Activated CD4-positive, alpha-beta T cell treated with anti-CD3 and anti-CD28 coated beads, Interleukin-2, amount 10 ng/mL, durations not matched to agents 24 days and 14 days (primary cell): Measurements from ENCODE around the gene NEDD4L. TPM values are rescaled to one million over a fixed set of nuclear protein-coding genes. Genes with fewer than 3 reads are reported as not detected.
"Not testable (repeated sequence)": the region's sequence is repeated elsewhere in the genome, so short reads cannot be mapped to it uniquely, and the experiment has no call there.

Experiments
- DNase-seq: peaks from one replicate; pipeline ENCODE4 v3.0.0; 2022
- H3K27ac Mint-ChIP-seq: one replicate; pipeline ENCODE4 v1.8.0; 2022; ENCODE audit warnings: mild to moderate bottlenecking, mixed read lengths
- H3K27me3 Mint-ChIP-seq: one replicate; pipeline ENCODE4 v1.8.0; 2022; ENCODE audit warnings: mixed read lengths
- H3K36me3 Mint-ChIP-seq: one replicate; pipeline ENCODE4 v1.8.0; 2022; ENCODE audit warnings: low read depth, mild to moderate bottlenecking, mixed read lengths
- H3K4me1 Mint-ChIP-seq: one replicate; pipeline ENCODE4 v1.8.0; 2021; ENCODE audit warnings: mixed read lengths
- H3K4me3 Mint-ChIP-seq: one replicate; pipeline ENCODE4 v1.8.0; 2022; ENCODE audit warnings: mild to moderate bottlenecking, moderate library complexity, mixed read lengths
- H3K9me3 Mint-ChIP-seq: one replicate; pipeline ENCODE4 v1.8.0; 2021; ENCODE audit warnings: mixed read lengths
- intact Hi-C: fragments of 100-400 bp; cut with micrococcal nuclease; formaldehyde crosslinking; loops from one replicate; pipeline ENCODE4 v1.15.1; 2023
- total RNA-seq: library from RNA; stranded (reverse); gene quantifications from 2 replicates; pipeline ENCODE4 v1.2.3, GENCODE V29; 2022

The NEDD4L gene
- total RNA-seq, 1 donor from 2014 or later: 4.2 TPM

DNA sequence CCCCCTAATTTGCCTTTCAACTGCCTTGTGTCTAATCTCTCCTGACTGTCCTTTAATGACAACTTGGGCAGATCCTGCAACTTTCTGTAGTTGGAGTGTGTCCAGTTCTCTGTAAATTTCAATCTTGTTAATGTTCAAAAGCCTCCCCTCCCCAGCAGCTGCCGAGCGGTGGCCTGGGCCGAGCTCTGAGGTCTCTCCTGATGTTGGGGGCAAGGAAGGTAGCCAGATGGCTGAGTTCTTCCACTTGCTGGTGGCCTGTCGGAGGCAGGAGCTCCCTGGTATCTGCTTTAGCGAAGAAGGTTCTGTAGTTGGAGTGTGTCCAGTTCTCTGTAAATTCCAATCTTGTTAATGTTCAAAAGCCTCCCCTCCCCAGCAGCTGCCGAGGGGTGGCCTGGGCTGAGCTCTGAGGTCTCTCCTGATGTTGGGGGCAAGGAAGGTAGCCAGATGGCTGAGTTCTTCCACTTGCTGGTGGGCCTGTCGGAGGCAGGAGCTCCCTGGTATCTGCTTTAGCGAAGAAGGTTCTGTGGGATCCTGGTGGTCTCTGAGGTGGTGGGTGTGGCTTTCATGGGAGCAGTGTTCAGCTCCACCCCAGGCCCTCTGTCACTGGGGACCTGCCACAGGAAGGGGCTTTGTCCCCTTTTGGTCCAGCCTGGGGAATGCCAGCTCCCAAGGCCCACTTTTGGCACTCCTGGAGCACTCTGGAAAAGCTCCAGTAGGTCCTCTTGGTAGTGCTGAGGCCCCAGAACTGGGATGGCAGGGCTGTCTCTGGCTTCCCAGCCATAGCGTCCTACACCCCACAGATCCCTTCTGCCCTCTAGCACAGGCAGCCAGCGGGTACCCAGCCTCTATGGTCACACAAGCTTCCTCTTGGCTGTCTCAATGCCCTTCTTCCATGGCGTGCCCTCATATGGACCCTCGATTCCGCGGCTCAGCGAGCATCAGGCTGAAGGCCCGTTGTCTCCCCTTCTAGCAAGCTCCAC, 373.0 kb downstream of the NEDD4L start:
- peaks cover 10% of the 10 kb centered on the region for H3K27me3 Mint-ChIP-seq
- no peaks in the 10 kb centered on the region for H3K36me3 Mint-ChIP-seq
- peaks cover 10% of the 10 kb centered on the region for H3K9me3 Mint-ChIP-seq
- no peak for DNase-seq
- intact Hi-C loops: no loop called here
- no peaks in the 10 kb centered on the region for H3K4me1 Mint-ChIP-seq
- no peak overlapping the region for H3K4me3 Mint-ChIP-seq
- H3K27ac Mint-ChIP-seq: no peak overlapping the region

DNA sequence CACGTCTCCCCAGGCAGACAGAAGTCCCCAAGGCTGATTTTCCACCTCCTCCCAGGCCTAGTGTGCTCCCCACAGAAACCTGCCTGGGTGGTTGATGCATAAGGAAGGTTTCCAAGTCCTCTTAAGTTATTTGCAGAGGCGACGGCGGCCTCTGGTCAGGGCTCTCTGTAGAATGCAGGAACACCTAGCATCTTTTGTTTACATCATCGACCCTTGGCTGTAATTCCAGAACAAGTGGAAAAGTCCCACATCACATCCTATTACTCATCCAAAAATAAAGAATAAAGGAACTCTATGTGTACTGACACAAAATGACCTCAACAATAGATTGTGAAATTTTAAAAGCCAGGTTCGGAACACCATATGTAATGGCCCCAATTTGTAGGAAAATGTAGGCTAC, 373.7 kb downstream of the NEDD4L start:
- Mint-ChIP-seq H3K36me3 (no peaks in the 10 kb centered on the region), H3K27me3 (peaks cover 10% of the 10 kb centered on the region), H3K4me1 (no peaks in the 10 kb centered on the region), H3K4me3 (no peak overlapping the region), H3K9me3 (peaks cover 10% of the 10 kb centered on the region), H3K27ac (no peak overlapping the region)
- intact Hi-C loops: no loop called here
- DNase-seq: no peak

DNA sequence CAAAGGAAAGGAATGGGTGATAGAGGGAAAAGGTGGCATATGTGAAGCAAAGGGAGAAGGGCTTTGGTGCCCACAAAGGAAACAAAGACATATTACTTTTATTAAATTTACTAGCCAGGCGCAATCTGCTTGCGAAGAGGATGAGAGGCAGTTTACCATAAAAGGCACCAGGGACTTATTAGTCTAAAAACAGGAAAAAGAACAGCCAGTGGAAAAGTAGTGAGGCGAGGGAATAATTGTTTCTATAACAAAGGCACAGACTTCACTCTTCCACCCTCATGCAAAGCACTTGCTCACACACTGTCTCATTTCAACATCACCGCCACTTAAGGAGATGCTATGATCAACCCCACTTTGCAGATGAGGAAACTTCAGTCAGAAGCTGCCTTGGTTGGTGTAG, 374.3 kb downstream of the NEDD4L start:
- Mint-ChIP-seq H3K27ac (no peak overlapping the region), H3K4me3 (no peak overlapping the region), H3K9me3 (peaks cover 10% of the 10 kb centered on the region), H3K36me3 (no peaks in the 10 kb centered on the region), H3K27me3 (peaks cover 11% of the 10 kb centered on the region), H3K4me1 (no peaks in the 10 kb centered on the region)
- intact Hi-C loops: no loop called here
- DNase-seq: no peak

DNA sequence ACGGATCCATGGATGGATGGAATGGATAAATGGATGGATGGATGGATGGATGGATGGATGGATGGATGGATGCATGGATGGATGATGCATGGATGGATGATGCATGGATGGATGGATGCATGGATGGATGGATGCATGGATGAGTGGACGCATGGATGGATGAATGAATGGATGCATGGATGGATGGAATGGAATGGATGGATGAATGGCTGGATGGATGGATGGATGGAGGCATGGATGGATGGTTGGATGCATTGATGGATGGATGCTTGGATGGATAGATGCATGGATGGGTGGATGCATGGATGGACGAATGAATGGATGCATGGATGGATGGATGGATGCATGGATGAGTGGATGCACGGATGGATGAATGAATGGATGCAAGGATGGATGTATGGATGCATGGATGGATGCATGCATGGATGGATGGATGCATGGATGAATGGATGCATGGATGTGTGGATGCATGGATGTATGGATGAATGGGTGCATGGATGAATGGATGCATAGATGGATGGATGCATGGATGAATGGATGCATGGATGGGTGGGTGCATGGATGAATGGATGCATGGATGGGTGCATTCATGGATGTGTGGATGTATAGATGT, 375.7 kb downstream of the NEDD4L start:
- Mint-ChIP-seq H3K4me3 (no peak overlapping the region), H3K9me3 (peaks cover 10% of the 10 kb centered on the region), H3K27me3 (peaks cover 11% of the 10 kb centered on the region), H3K36me3 (no peaks in the 10 kb centered on the region), H3K4me1 (no peaks in the 10 kb centered on the region), H3K27ac (no peak overlapping the region)
- no peak for DNase-seq
- intact Hi-C loops: no loop called here

DNA sequence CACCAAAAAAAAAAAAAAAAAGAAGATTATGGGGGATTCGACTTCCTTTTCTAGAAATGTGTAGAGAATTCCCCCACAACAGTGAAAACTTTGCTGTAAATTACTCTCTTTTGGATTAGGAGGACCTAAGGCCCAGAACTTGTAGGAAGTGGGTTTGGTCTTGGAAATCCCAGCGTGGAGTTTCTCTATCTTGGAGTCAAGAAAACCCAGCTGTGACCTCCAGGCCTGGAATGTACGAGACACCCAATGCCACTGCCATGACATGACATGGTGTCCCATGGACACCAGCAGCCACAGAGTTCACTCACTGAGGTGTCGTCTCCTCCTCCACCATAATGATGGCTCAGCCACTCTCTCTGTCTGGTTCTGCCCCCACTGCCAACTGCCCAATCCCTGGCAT, 382.6 kb downstream of the NEDD4L start:
- intact Hi-C loops: no loop called here
- Mint-ChIP-seq H3K9me3 (no peaks in the 10 kb centered on the region), H3K27me3 (peaks cover 5% of the 10 kb centered on the region), H3K4me3 (no peak overlapping the region), H3K27ac (no peak overlapping the region), H3K4me1 (no peaks in the 10 kb centered on the region), H3K36me3 (no peaks in the 10 kb centered on the region)
- DNase-seq: no peak

DNA sequence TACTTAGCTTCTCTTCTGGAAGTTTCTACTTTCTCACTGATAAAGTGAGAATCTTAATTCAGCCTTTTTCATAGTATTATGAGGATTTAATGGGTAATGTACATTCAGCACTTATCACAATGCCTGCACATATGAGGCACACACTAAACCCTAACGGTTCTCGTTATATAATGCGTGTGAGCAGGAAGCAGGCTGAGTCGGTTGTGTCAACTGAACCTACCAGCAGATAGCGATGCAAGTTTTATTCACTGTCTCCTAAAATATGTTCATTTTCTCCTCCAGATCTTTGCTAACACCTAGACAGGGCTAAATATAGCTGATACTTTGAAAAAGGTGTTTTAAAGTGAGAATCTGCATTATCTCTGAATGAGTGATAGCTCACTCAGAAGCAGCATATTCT, 383.3 kb downstream of the NEDD4L start:
- Mint-ChIP-seq H3K36me3 (no peaks in the 10 kb centered on the region), H3K27me3 (peaks cover 5% of the 10 kb centered on the region), H3K4me1 (no peaks in the 10 kb centered on the region), H3K27ac (no peak overlapping the region), H3K9me3 (no peaks in the 10 kb centered on the region), H3K4me3 (no peak overlapping the region)
- no peak for DNase-seq
- intact Hi-C loops: no loop called here

DNA sequence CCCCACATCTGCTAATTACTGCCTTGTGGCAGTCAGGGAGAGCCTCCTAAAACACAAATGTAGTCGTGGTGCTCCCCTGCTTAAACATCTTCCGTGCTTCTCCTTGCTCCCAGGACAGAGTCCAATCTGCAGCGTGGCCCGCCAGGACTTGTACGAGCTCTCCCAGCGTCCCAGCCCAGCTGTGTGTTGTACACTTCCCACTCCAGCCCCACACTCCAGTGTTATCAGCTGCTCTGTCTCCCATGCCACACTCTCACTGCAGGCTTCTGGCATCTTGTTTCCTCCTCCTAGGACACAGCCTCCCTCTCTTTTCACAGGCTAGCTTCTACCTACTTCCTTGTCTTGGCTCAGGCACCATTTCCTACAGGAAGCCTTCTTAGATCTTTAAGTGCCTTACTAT, 385.4 kb downstream of the NEDD4L start:
- Mint-ChIP-seq H3K9me3 (no peaks in the 10 kb centered on the region), H3K4me1 (no peaks in the 10 kb centered on the region)
- intact Hi-C loops: no loop called here

DNA sequence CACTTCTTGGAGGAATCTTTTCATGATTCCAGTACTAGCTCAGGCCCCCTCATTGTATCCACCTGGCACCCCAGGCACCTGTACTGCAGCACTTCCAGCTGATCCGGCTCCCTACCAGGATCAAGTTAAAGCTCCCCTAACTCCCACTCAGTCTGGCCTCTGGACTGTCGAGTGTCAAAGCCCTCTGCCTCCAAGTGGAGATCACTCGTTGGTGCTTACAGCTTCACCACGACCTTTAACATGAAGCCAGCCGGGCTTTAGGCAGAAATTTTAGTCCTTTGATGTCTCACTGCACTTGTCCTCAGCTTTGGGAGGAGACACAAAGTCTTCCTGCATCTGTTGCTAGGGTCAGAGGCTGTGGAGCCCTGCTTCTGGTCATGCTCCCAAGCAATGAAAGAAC, 387.2 kb downstream of the NEDD4L start:
- no peaks in the 10 kb centered on the region for H3K9me3 Mint-ChIP-seq
- no peaks in the 10 kb centered on the region for H3K4me1 Mint-ChIP-seq
- H3K4me3 Mint-ChIP-seq: no peak overlapping the region
- H3K36me3 Mint-ChIP-seq: no peaks in the 10 kb centered on the region
- intact Hi-C loops: no loop called here
- no peak overlapping the region for H3K27ac Mint-ChIP-seq
- H3K27me3 Mint-ChIP-seq: peaks cover 2% of the 10 kb centered on the region
- DNase-seq: no peak

More for the DNA sequence above, 385.4 kb downstream of the NEDD4L start:
- no peaks in the 10 kb centered on the region for H3K36me3 Mint-ChIP-seq
- no peak overlapping the region for H3K27ac Mint-ChIP-seq
- no peaks in the 10 kb centered on the region for H3K27me3 Mint-ChIP-seq
- DNase-seq: no peak
- H3K4me3 Mint-ChIP-seq: no peak overlapping the region

DNA sequence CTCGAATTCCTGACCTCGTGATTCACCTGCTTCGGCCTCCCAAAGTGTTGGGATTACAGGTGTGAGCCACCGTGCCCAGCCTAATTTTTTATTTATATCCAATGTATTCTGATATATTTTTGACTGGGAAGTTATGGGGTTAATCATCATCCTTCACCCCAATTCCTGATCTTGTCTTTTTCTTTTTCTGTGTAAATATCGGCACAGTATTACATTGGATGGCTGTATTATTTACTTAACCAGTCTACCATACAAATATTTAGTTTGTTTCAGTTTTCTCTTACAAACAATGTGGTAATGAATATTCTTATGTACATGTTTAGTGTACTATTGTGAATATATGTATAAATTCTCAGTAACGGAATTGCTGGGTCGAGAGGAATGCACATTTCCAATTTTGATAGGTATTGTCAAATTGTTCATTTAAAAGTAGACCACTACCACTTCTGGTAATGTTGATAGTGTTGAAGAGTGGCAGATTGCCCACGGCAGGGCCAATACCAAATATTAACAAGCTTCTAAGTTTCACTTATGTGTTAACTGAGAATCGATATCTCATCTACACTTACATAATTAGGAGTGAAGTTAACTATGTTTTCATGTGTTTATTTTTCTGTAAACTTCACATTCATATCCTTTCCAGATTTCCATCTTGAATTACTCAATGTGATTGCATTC, 388.2 kb downstream of the NEDD4L start:
- Mint-ChIP-seq H3K36me3 (no peaks in the 10 kb centered on the region), H3K27ac (no peak overlapping the region), H3K9me3 (no peaks in the 10 kb centered on the region), H3K4me1 (no peaks in the 10 kb centered on the region), H3K27me3 (peaks cover 2% of the 10 kb centered on the region), H3K4me3 (no peak overlapping the region)
- intact Hi-C loops: no loop called here
- no peak for DNase-seq

DNA sequence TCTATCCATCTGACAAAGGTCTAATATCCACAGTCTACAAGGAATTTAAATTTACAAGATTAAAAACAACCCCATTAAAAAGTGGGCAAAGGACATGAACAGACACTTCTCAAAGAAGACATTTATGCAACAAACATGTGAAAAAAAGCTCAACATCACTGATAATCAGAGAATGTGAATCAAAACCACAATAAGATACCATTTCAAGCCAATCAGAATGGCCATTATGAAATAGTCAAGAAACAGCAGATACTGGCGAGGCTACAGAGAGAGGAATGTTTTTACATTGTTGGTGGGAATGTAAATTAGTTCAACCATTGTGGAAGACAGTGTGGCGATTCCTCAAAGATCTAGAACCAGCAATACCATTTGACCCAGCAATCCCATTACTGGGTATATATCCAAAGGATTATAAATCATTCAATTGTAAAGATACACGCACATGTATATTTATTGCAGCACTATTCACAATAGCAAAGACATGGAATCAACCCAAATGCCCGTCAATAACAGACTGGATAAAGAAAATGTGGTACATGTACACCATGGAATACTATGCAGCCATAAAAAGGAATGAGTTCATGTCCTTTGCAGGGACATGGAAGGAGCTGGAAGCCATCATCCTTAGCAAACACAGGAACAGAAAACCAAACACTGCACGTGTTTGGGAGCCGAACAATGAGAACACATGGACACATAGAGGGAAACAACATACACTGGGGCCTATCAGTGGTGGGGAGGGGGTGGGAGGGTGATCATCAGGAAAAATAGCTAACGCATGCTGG, 391.4 kb downstream of the NEDD4L start:
- H3K27me3 Mint-ChIP-seq, intact Hi-C loops, H3K36me3 Mint-ChIP-seq, H3K4me3 Mint-ChIP-seq, H3K9me3 Mint-ChIP-seq, H3K27ac Mint-ChIP-seq, DNase-seq: not testable (repeated sequence)
- H3K4me1 Mint-ChIP-seq: peaks cover 15% of the 10 kb centered on the region

DNA sequence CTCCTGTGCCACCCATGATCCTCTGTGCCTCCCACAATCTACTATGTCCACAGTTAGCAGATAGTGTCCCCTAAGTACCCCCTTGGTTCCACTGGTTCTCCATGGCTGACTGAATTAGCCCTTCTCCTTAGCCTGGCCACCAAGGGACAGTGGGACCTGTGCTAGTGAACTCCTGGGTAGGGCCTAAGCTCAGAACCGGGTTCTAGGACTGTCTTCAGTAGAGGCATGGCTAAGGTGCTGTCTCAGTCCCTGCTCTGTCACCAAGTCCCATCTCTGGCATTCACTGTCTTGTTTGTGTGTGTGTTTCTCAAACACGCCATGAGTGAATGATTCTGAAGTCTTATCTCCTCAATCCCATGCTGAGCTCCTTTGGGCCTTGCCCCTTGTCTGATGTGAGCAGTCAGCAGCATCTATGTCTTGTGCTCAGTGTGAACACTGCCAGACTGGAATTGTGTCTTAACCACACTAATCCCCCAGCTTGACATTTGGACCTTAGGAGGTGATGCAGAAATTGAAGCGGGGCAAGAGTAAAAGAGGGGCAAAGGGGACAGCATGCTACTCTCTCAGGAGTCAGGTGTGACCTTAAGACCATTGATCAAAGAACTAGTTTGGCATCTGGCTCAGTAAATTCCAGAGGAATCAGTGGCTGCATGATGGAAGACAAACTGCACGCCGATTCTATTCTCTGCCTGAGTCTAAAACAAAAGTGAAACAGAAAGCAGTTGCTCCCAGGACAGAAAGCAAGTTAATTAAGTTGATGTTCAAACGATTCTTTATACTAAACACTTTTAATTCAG, 394.3 kb downstream of the NEDD4L start:
- intact Hi-C loops: no loop called here

DNA sequence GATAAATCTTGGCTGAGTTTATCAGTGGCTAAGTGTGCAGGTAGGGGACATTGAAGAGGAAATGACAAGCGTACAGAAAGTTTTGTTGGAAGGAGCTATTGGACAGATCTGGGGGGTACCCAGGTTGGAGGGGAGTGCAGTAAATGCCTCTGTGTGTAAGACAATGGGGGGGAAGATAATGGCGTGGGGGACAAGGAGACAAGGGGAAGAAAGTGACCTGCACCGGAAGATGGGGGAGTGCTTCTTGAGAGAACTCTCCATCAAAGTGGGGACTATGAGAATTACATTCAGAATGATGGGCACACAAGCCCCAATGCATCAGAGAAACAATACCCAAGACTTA, 394.9 kb downstream of the NEDD4L start:
- H3K27me3 Mint-ChIP-seq: peaks cover 2% of the 10 kb centered on the region

More for the DNA sequence above, 394.3 kb downstream of the NEDD4L start:
- Mint-ChIP-seq H3K4me3 (peak overlapping the region; percentile 85), H3K4me1 (peaks cover 15% of the 10 kb centered on the region), H3K9me3 (no peaks in the 10 kb centered on the region), H3K27me3 (peaks cover 2% of the 10 kb centered on the region), H3K27ac (peak overlapping the region; percentile 86), H3K36me3 (no peaks in the 10 kb centered on the region)
- peak; percentile 75 for DNase-seq

DNA sequence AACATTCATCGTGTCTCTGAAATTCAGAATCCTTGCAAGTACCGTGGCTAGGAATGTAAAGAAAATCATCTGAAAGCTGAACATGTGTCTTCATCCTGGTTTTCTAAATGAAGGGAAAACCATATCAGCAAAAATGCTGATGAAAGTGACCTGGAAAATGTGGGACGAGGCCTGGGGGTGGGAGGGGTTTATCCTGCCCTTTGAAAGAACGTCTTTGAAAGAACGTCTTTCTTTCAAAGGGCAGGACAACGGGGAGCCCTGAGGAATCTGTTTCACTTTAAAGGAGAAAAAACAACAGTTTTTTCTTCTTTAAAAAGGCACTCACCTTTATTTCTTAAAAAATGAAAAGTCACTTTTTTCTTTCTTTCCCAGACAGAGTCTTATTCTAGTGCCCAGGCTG, 399.6 kb downstream of the NEDD4L start:
- Mint-ChIP-seq H3K27me3 (peaks cover 6% of the 10 kb centered on the region), H3K4me3 (no peak overlapping the region), H3K4me1 (peaks cover 6% of the 10 kb centered on the region), H3K9me3 (no peaks in the 10 kb centered on the region), H3K27ac (no peak overlapping the region), H3K36me3 (no peaks in the 10 kb centered on the region)
- no peak for DNase-seq
- intact Hi-C loops: no loop called here

More for the DNA sequence above, 394.9 kb downstream of the NEDD4L start:
- no peaks in the 10 kb centered on the region for H3K36me3 Mint-ChIP-seq
- H3K4me3 Mint-ChIP-seq: peak overlapping the region; percentile 85
- peaks cover 15% of the 10 kb centered on the region for H3K4me1 Mint-ChIP-seq
- DNase-seq: no peak
- peak overlapping the region; percentile 86 for H3K27ac Mint-ChIP-seq
- intact Hi-C loops: no loop called here
- no peaks in the 10 kb centered on the region for H3K9me3 Mint-ChIP-seq
